GM19240 (cell line): Measurements from ENCODE around the gene HELZ2.

ENCODE experiments used
- DNase-seq: peaks from one replicate; pipeline ENCODE4 v3.0.0; 2011; ENCODE audit warnings: low spot score; ENCODE audit not compliant: insufficient read length

The HELZ2 gene

GRCh38 chr20:63597651-63598478, 23.8 kb upstream of the HELZ2 start:
- DNase-seq: no peak

- DNase-seq: no peak
These were observed 22.4 kb upstream of the HELZ2 start for GRCh38 chr20:63596423-63596822.

GRCh38 chr20:63595416-63596127, 21.5 kb upstream of the HELZ2 start:
- DNase-seq: no peak

GRCh38 chr20:63594043-63594561, 20.1 kb upstream of the HELZ2 start:
- no peak for DNase-seq

GRCh38 chr20:63592661-63593060, 18.6 kb upstream of the HELZ2 start:
- DNase-seq: no peak

GRCh38 chr20:63591786-63592355, 17.8 kb upstream of the HELZ2 start:
- DNase-seq: no peak

- no peak for DNase-seq
These were observed 17.1 kb upstream of the HELZ2 start for GRCh38 chr20:63591147-63591533.

- no peak for DNase-seq
These were observed 16.4 kb upstream of the HELZ2 start for GRCh38 chr20:63590218-63591146.

- DNase-seq: no peak
These were observed 15.5 kb upstream of the HELZ2 start for GRCh38 chr20:63589261-63590217.

- no peak for DNase-seq
These were observed 14.6 kb upstream of the HELZ2 start for GRCh38 chr20:63588641-63589041.

GRCh38 chr20:63587776-63588591, 13.9 kb upstream of the HELZ2 start:
- no peak for DNase-seq

- no peak for DNase-seq
These were observed 13.2 kb upstream of the HELZ2 start for GRCh38 chr20:63587256-63587655.

- no peak for DNase-seq
These were observed 12.8 kb upstream of the HELZ2 start for GRCh38 chr20:63586797-63587196.

GRCh38 chr20:63585616-63586565, 11.9 kb upstream of the HELZ2 start:
- no peak for DNase-seq

- DNase-seq: no peak
These were observed 8.5 kb upstream of the HELZ2 start for GRCh38 chr20:63582382-63583063.

GRCh38 chr20:63580796-63581461, 6.9 kb upstream of the HELZ2 start:
- no peak for DNase-seq
